ENCODE data around the gene ID1. TPM values are rescaled to one million over a fixed set of nuclear protein-coding genes. Genes with fewer than 3 reads are reported as not detected.
A peak's percentile ranks its signal among the peaks of the same experiment; 100 is the strongest.

The ID1 gene
- polyA plus RNA-seq, 2 of the 4 experiments (the other 2 are of a cell fraction), result 237 to 432 TPM

GRCh38 chr20:31654534-31654933 is 49.4 kb downstream of the ID1 start:
- Histone ChIP-seq H3K27ac (no peak overlapping the region), H3K4me2 (no peak overlapping the region), H3K4me3 (no peak overlapping the region), H3K9me3 (no peaks in the 10 kb centered on the region), H3K4me1 (0 out of 3 replicates have a peak, but pooled peaks cover 5% of the 10 kb centered on the region)
- FAIRE-seq (no peak), DNase-seq (ENCODE audit: low read depth in 1 of 2, low spot score in 1 of 2) (no peak), ATAC-seq (peak in 1 of 2 experiments; percentile 44; a peak in 4 of 6 replicates)
- WGBS (ENCODE audit: missing lambda C conversion rate), result 54% methylated on average over 5 of the region's 5 CpGs
- ChIA-PET CTCF (interaction anchor here (1.1 to 16.4 kb wide), 6 partner anchors 8 to 96 kb away, joined by 4 to 489 read pairs (median 30); partner anchors contain the start of gene BCL2L1), POLR2A (no interaction called here)
- no peak for TF ChIP-seq HMGXB4 (CRISPR knock-in tag; IDR thresholded peaks at IDR 0.05; ENCODE audit: borderline replicate concordance)
- no peak for TF ChIP-seq MAX (IDR thresholded peaks at IDR 0.05)
- TF ChIP-seq PHF8 (IDR thresholded peaks at IDR 0.05; ENCODE audit: borderline replicate concordance, low read depth), result no peak
- no peak for TF ChIP-seq HDAC2 (IDR thresholded peaks at IDR 0.05)
- no peak for TF ChIP-seq REST (IDR thresholded peaks at IDR 0.05)
- TF ChIP-seq RAD21 (conservative IDR thresholded peaks at IDR 0.05 in 1 of 2, IDR thresholded peaks at IDR 0.05 in 1 of 2), result no peak
- TF ChIP-seq SREBF2 (IDR thresholded peaks at IDR 0.05), result no peak
- TF ChIP-seq SMC3 (IDR thresholded peaks at IDR 0.05), result no peak
- TF ChIP-seq CBX8 (IDR thresholded peaks at IDR 0.05), result no peak
- no peak for TF ChIP-seq NFE2L2 (conservative IDR thresholded peaks at IDR 0.05; ENCODE audit: low read length)
- TF ChIP-seq HOXA7 (CRISPR knock-in tag; IDR thresholded peaks at IDR 0.05), result no peak
- TF ChIP-seq FOSB (CRISPR knock-in tag; IDR thresholded peaks at IDR 0.05), result no peak
- no peak for TF ChIP-seq RCOR1 (IDR thresholded peaks at IDR 0.05; ENCODE audit: low read depth, low read length)

Small RNAs within 50 kb of the gene (small RNA-seq; reads per million reads assigned to genes)
- gene MIR3193, result 0 to 2.9 (median 0) reads per million in 6 experiments

Other genes starting within 250 kb of the ID1 start
- not detected in 2 replicates for gene DEFB118, start 236.7 kb upstream of the ID1 start, polyA plus RNA-seq (2011; rRNA removed)
- gene DEFB118, start 236.7 kb upstream of the ID1 start, polyA plus RNA-seq (2017; fragmentation: RNase III; extraction: RNeasy Plus Mini Kit Qiagen cat#74134 plus additional on column Dnase treatment), result not detected in 3 replicates
- not detected in 2 replicates for gene DEFB119, start 214.7 kb upstream of the ID1 start, polyA plus RNA-seq (2011; rRNA removed)
- not detected in 3 replicates for gene DEFB119, start 214.7 kb upstream of the ID1 start, polyA plus RNA-seq (2017; fragmentation: RNase III; extraction: RNeasy Plus Mini Kit Qiagen cat#74134 plus additional on column Dnase treatment)
- not detected in 2 replicates for gene DEFB121, start 199.1 kb upstream of the ID1 start, polyA plus RNA-seq (2011; rRNA removed)
- not detected in 3 replicates for gene DEFB121, start 199.1 kb upstream of the ID1 start, polyA plus RNA-seq (2017; fragmentation: RNase III; extraction: RNeasy Plus Mini Kit Qiagen cat#74134 plus additional on column Dnase treatment)
- not detected in 2 replicates for gene DEFB123, start 164.7 kb upstream of the ID1 start, polyA plus RNA-seq (2011; rRNA removed)
- not detected in 3 replicates for gene DEFB123, start 164.7 kb upstream of the ID1 start, polyA plus RNA-seq (2017; fragmentation: RNase III; extraction: RNeasy Plus Mini Kit Qiagen cat#74134 plus additional on column Dnase treatment)
- not detected in 2 replicates for gene DEFB124, start 130.2 kb upstream of the ID1 start, polyA plus RNA-seq (2011; rRNA removed)
- gene DEFB124, start 130.2 kb upstream of the ID1 start, polyA plus RNA-seq (2017; fragmentation: RNase III; extraction: RNeasy Plus Mini Kit Qiagen cat#74134 plus additional on column Dnase treatment), result 0.18 TPM in 1 of 3 replicates, not detected in the others
- gene REM1, start 130.0 kb upstream of the ID1 start, polyA plus RNA-seq (2011; rRNA removed), result not detected in 2 replicates
- not detected in 3 replicates for gene REM1, start 130.0 kb upstream of the ID1 start, polyA plus RNA-seq (2017; fragmentation: RNase III; extraction: RNeasy Plus Mini Kit Qiagen cat#74134 plus additional on column Dnase treatment)
- 164 and 229 TPM in 2 replicates for gene HM13, start 90.8 kb upstream of the ID1 start, polyA plus RNA-seq (2011; rRNA removed)
- gene HM13, start 90.8 kb upstream of the ID1 start, polyA plus RNA-seq (2017; fragmentation: RNase III; extraction: RNeasy Plus Mini Kit Qiagen cat#74134 plus additional on column Dnase treatment), result 167 to 178 TPM (median 178 TPM) in 3 replicates
- gene COX4I2, start 32.6 kb downstream of the ID1 start, polyA plus RNA-seq (2011; rRNA removed), result not detected in 2 replicates
- not detected in 3 replicates for gene COX4I2, start 32.6 kb downstream of the ID1 start, polyA plus RNA-seq (2017; fragmentation: RNase III; extraction: RNeasy Plus Mini Kit Qiagen cat#74134 plus additional on column Dnase treatment)
- 159 and 178 TPM in 2 replicates for gene BCL2L1, start 117.6 kb downstream of the ID1 start, polyA plus RNA-seq (2011; rRNA removed)
- gene BCL2L1, start 117.6 kb downstream of the ID1 start, polyA plus RNA-seq (2017; fragmentation: RNase III; extraction: RNeasy Plus Mini Kit Qiagen cat#74134 plus additional on column Dnase treatment), result 143 to 157 TPM (median 154 TPM) in 3 replicates
- gene TPX2, start 134.0 kb downstream of the ID1 start, polyA plus RNA-seq (2011; rRNA removed), result 79.4 and 92.9 TPM in 2 replicates
- gene TPX2, start 134.0 kb downstream of the ID1 start, polyA plus RNA-seq (2017; fragmentation: RNase III; extraction: RNeasy Plus Mini Kit Qiagen cat#74134 plus additional on column Dnase treatment), result 84.9 to 106 TPM (median 92.9 TPM) in 3 replicates
- gene MYLK2, start 214.1 kb downstream of the ID1 start, polyA plus RNA-seq (2011; rRNA removed), result 0.09 and 0.20 TPM in 2 replicates
- gene MYLK2, start 214.1 kb downstream of the ID1 start, polyA plus RNA-seq (2017; fragmentation: RNase III; extraction: RNeasy Plus Mini Kit Qiagen cat#74134 plus additional on column Dnase treatment), result 0.36 to 0.63 TPM (median 0.51 TPM) in 3 replicates
- gene FOXS1, start 240.3 kb downstream of the ID1 start, polyA plus RNA-seq (2011; rRNA removed), result 1.0 and 1.5 TPM in 2 replicates
- gene FOXS1, start 240.3 kb downstream of the ID1 start, polyA plus RNA-seq (2017; fragmentation: RNase III; extraction: RNeasy Plus Mini Kit Qiagen cat#74134 plus additional on column Dnase treatment), result 1.9 to 3.7 TPM (median 3.4 TPM) in 3 replicates

Data from A549 (cell line).